Adrenal gland (tissue), 5 donors: Measurements from ENCODE around the gene PRPF19.

ENCODE experiments used
- CTCF ChIP-seq, 6 experiments: fragments of 450-650 bp in 4 of 6; fragments of 200-600 bp in 2 of 6; sonication (generic) in 1 of 6; IDR thresholded peaks; 1 replicate in 5 of 6; 2 replicates in 1 of 6; pipeline versions ENCODE4 v1.5.1 to v1.8.0; 2016 to 2021; ENCODE audit warnings: antibody characterized with exemption in 6 of 6, mild to moderate bottlenecking in 2 of 6, moderate library complexity in 1 of 6
- POLR2A ChIP-seq, 2 donors: fragments of 450-650 bp; IDR thresholded peaks; one replicate each; pipeline ENCODE4 v1.6.1; 2017; ENCODE audit warnings: antibody characterized with exemption in 2 of 2, mild to moderate bottlenecking in 2 of 2, moderate library complexity in 1 of 2
- donor health status: DM: no; HTN: no; CAD: no.

GRCh38 chr11:60954421-60954820 lies 48.0 kb upstream of the PRPF19 start:
- no peak for TF ChIP-seq CTCF (IDR thresholded peaks at IDR 0.05)
- no peak for TF ChIP-seq POLR2A (IDR thresholded peaks at IDR 0.05)
